Smooth muscle cell (in vitro differentiated cells): ENCODE results near the gene SERGEF. TPM values are rescaled to one million over a fixed set of nuclear protein-coding genes. Genes with fewer than 3 reads are reported as not detected.

ENCODE experiments used
- DNase-seq: peaks from one replicate; lab custom pipeline; 2025; ENCODE audit not compliant: unreplicated experiment; lab: John Stamatoyannopoulos, UW
- H2AFZ ChIP-seq: fragments of 200-600 bp; sonication (generic); 2 replicates; pipeline ENCODE4 v1.6.0; 2016; ENCODE audit warnings: antibody characterized with exemption, low read depth, mild to moderate bottlenecking
- H3F3A ChIP-seq: fragments of 200-600 bp; sonication (generic); 2 replicates; pipeline ENCODE4 v1.6.0; 2017; ENCODE audit warnings: antibody characterized with exemption, low read depth
- H3K27ac ChIP-seq: fragments of 200-600 bp; sonication (generic); 2 replicates; pipeline ENCODE4 v1.5.1; 2016; ENCODE audit warnings: low read depth, mild to moderate bottlenecking
- H3K27me3 ChIP-seq: fragments of 200-600 bp; sonication (generic); 2 replicates; pipeline ENCODE4 v1.6.1; 2016; ENCODE audit warnings: low read depth, mild to moderate bottlenecking
- H3K36me3 ChIP-seq: fragments of 200-600 bp; sonication (generic); 2 replicates; pipeline ENCODE4 v1.5.1; 2016; ENCODE audit warnings: low read depth
- H3K4me1 ChIP-seq: fragments of 200-600 bp; sonication (generic); 2 replicates; pipeline ENCODE4 v1.5.1; 2016; ENCODE audit warnings: low read depth
- H3K4me2 ChIP-seq: fragments of 200-600 bp; sonication (generic); 2 replicates; pipeline ENCODE4 v1.6.0; 2016; ENCODE audit warnings: mild to moderate bottlenecking
- H3K4me3 ChIP-seq: fragments of 200-600 bp; sonication (generic); 2 replicates; pipeline ENCODE4 v1.5.1; 2016; ENCODE audit warnings: mild to moderate bottlenecking
- H3K79me2 ChIP-seq: fragments of 200-600 bp; sonication (generic); 2 replicates; pipeline ENCODE4 v1.6.0; 2016; ENCODE audit warnings: low read depth, mild to moderate bottlenecking
- H3K9ac ChIP-seq: fragments of 200-600 bp; sonication (generic); 2 replicates; pipeline ENCODE4 v1.6.0; 2016; ENCODE audit warnings: low read depth
- H3K9me3 ChIP-seq: fragments of 200-600 bp; sonication (generic); replicated peaks from 2 replicates; pipeline ENCODE4 v1.5.1; 2016; ENCODE audit warnings: low read depth
- H4K20me1 ChIP-seq: fragments of 200-600 bp; sonication (generic); 2 replicates; pipeline ENCODE4 v1.6.0; 2016; ENCODE audit warnings: low read depth
- CTCF ChIP-seq: fragments of 200-600 bp; sonication (generic); IDR thresholded peaks from 2 replicates; pipeline ENCODE4 v1.5.1; 2017; ENCODE audit warnings: borderline replicate concordance, mild to moderate bottlenecking, antibody characterized with exemption; ENCODE audit not compliant: insufficient read depth, poor library complexity, severe bottlenecking
- WGBS: methylation state at CpG from one replicate; pipeline ENCODE4 v1.1.7; 2016; ENCODE audit warnings: low lambda C conversion rate; 5-methylcytosine and 5-hydroxymethylcytosine counted together
- polyA plus RNA-seq: library from polyadenylated mRNA; unstranded; fragments of >200 nt; fragmentation: Nextera tagmentation; extraction: Ambion mirVana; gene quantifications from 2 replicates; pipeline ENCODE4 v1.2.1, GENCODE V29; 2016
- total RNA-seq: library from RNA; depleted of rRNA; stranded (reverse); fragments of >200 nt; gene quantifications from 2 replicates; pipeline ENCODE4 v1.2.3, GENCODE V29; 2014

Gene SERGEF
- total and polyA plus RNA-seq, 2 experiments from 2014 or later = 4.9 to 7.4 TPM

DNA sequence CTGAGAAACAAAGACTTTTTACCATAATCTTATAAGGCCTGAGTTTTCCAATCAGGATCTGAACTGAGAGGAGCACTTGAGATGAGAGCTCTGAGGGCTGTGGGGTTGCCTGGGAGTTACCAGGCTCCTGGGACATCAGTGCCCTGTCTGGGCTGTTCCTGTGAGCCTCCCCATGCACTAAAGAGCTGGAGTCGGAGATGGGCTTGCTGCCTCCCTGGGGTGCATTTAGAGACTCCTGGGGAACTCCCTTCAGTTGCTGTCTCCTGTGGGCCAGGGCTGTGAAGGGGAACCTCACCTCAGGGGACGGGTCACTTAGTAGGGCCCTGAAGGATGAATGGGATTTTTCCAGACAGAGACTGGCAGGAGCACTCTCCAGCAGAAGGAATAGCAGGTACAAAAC is 244.9 kb downstream of the SERGEF start:
- Histone ChIP-seq H3K27ac (no peak overlapping the region), H3K9ac (no peak overlapping the region), H3F3A (no peaks in the 10 kb centered on the region), H3K79me2 (no peaks in the 10 kb centered on the region), H3K4me2 (no peak overlapping the region), H3K9me3 (no peaks in the 10 kb centered on the region), H4K20me1 (no peaks in the 10 kb centered on the region), H3K27me3 (no peaks in the 10 kb centered on the region), H3K36me3 (no peaks in the 10 kb centered on the region), H3K4me1 (peaks cover 12% of the 10 kb centered on the region), H2AFZ (no peak overlapping the region), H3K4me3 (no peak overlapping the region)
- 97% methylated on average over 2 of the region's 2 CpGs for WGBS
- no peak for DNase-seq
- TF ChIP-seq CTCF = no peak

GRCh38 chr11:17767301-17767885 is 245.5 kb downstream of the SERGEF start:
- no peaks in the 10 kb centered on the region for H3K27me3 ChIP-seq
- no peak for DNase-seq

GRCh38 chr11:17766590-17766989 is 246.3 kb downstream of the SERGEF start:
- no peak for DNase-seq
- Histone ChIP-seq H3K9ac (no peak overlapping the region), H2AFZ (no peak overlapping the region), H3K4me3 (no peak overlapping the region), H3K27ac (no peak overlapping the region), H4K20me1 (no peaks in the 10 kb centered on the region), H3K4me1 (peaks cover 12% of the 10 kb centered on the region), H3K36me3 (no peaks in the 10 kb centered on the region), H3F3A (no peaks in the 10 kb centered on the region), H3K9me3 (no peaks in the 10 kb centered on the region), H3K79me2 (no peaks in the 10 kb centered on the region), H3K27me3 (no peaks in the 10 kb centered on the region), H3K4me2 (no peak overlapping the region)
- peak; percentile 9 for TF ChIP-seq CTCF
- WGBS = 59% methylated on average over 5 of the region's 5 CpGs

More at GRCh38 chr11:17767301-17767885, 245.5 kb downstream of the SERGEF start:
- Histone ChIP-seq H3K79me2 (no peaks in the 10 kb centered on the region), H4K20me1 (no peaks in the 10 kb centered on the region), H3K27ac (no peak overlapping the region), H3K4me3 (no peak overlapping the region), H3K9me3 (no peaks in the 10 kb centered on the region), H3K9ac (no peak overlapping the region), H3K4me2 (no peak overlapping the region), H3F3A (no peaks in the 10 kb centered on the region), H3K4me1 (peaks cover 12% of the 10 kb centered on the region), H2AFZ (no peak overlapping the region), H3K36me3 (no peaks in the 10 kb centered on the region)
- TF ChIP-seq CTCF = no peak
- 85% methylated on average over 7 of the region's 7 CpGs for WGBS

GRCh38 chr11:17766073-17766359 is 246.8 kb downstream of the SERGEF start:
- Histone ChIP-seq H3K9ac (no peak overlapping the region), H2AFZ (no peak overlapping the region), H3K27me3 (no peaks in the 10 kb centered on the region), H4K20me1 (no peaks in the 10 kb centered on the region), H3K27ac (no peak overlapping the region), H3F3A (no peaks in the 10 kb centered on the region), H3K4me3 (no peak overlapping the region), H3K9me3 (no peaks in the 10 kb centered on the region), H3K36me3 (no peaks in the 10 kb centered on the region), H3K4me2 (no peak overlapping the region), H3K79me2 (no peaks in the 10 kb centered on the region), H3K4me1 (peaks cover 12% of the 10 kb centered on the region)
- WGBS = 98% methylated on average over 8 of the region's 8 CpGs
- DNase-seq = no peak
- TF ChIP-seq CTCF = no peak
